Tibial nerve (tissue), 4 donors: ENCODE data around the gene PIGZ.

Source experiments
- EP300 ChIP-seq, 2 donors: sonication (generic); formaldehyde crosslinking; IDR thresholded peaks; one replicate each; pipeline ENCODE4 v1.6.1; 2017; ENCODE audit warnings: antibody characterized with exemption in 2 of 2, mild to moderate bottlenecking in 1 of 2
- POLR2A ChIP-seq, 2 donors: fragments of 450-650 bp; IDR thresholded peaks; one replicate each; pipeline ENCODE4 v1.6.1; 2017; ENCODE audit warnings: antibody characterized with exemption in 2 of 2, mild to moderate bottlenecking in 2 of 2, moderate library complexity in 2 of 2
- TF ChIP-seq, protein P1 (sequence below), 5 experiments: fragments of 200-600 bp in 3 of 5; fragments of 450-650 bp in 2 of 5; sonication (generic) in 3 of 5; IDR thresholded peaks; one replicate each; pipeline ENCODE4 v1.5.1; 2016 to 2019; ENCODE audit warnings: antibody characterized with exemption in 5 of 5, mild to moderate bottlenecking in 3 of 5, moderate library complexity in 2 of 5

DNA sequence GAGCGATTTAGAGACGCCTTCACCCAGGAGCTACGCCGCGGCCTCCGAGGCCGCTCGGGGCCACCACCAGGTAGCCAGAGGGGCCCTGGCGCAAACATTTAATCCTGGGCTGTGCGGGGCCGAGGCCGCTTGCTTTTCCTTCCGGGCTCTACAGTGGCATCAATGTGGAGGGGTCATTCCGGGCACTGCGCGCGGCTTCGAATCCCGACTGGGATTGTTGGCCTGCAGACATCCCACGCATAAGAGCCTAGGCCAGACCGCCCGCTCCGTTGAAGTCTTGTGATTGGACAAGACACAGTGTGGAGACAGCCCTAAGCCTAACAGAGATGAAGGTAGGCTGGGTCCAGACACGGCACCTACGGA is 25.7 kb downstream of the PIGZ start:
- TF ChIP-seq, protein P1, sequence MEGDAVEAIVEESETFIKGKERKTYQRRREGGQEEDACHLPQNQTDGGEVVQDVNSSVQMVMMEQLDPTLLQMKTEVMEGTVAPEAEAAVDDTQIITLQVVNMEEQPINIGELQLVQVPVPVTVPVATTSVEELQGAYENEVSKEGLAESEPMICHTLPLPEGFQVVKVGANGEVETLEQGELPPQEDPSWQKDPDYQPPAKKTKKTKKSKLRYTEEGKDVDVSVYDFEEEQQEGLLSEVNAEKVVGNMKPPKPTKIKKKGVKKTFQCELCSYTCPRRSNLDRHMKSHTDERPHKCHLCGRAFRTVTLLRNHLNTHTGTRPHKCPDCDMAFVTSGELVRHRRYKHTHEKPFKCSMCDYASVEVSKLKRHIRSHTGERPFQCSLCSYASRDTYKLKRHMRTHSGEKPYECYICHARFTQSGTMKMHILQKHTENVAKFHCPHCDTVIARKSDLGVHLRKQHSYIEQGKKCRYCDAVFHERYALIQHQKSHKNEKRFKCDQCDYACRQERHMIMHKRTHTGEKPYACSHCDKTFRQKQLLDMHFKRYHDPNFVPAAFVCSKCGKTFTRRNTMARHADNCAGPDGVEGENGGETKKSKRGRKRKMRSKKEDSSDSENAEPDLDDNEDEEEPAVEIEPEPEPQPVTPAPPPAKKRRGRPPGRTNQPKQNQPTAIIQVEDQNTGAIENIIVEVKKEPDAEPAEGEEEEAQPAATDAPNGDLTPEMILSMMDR (IDR thresholded peaks at IDR 0.05) = no peak
- TF ChIP-seq POLR2A (IDR thresholded peaks at IDR 0.05) (no peak), EP300 (IDR thresholded peaks at IDR 0.05) (no peak)
